Measurements from ENCODE around the gene RPP25L.

RPP25L gene

GRCh38 chr9:34637356-34638137 is 25.6 kb upstream of the RPP25L start, which contains the start of gene SIGMAR1:
Gene SIGMAR1, minus strand, starts transcription at chr9:34637787. Its CDS starts 90 bp downstream, at chr9:34637697.
- peak; percentile 83 for DNase-seq (ENCODE audit: low read depth)

GRCh38 chr9:34636791-34637355 is 25.0 kb upstream of the RPP25L start:
- no peak for DNase-seq (ENCODE audit: low read depth)

GRCh38 chr9:34635556-34635955 is 23.7 kb upstream of the RPP25L start:
- no peak for DNase-seq (ENCODE audit: low read depth)

- DNase-seq (ENCODE audit: low read depth): no peak
These were observed 22.8 kb upstream of the RPP25L start for GRCh38 chr9:34634551-34635248.

GRCh38 chr9:34633851-34634550 is 22.1 kb upstream of the RPP25L start:
- no peak for DNase-seq (ENCODE audit: low read depth)

- no peak for DNase-seq (ENCODE audit: low read depth)
These were observed 21.3 kb upstream of the RPP25L start for GRCh38 chr9:34633166-34633565.

- no peak for DNase-seq (ENCODE audit: low read depth)
These were observed 18.7 kb upstream of the RPP25L start for GRCh38 chr9:34630402-34631154.

- DNase-seq (ENCODE audit: low read depth): no peak
These were observed 17.6 kb upstream of the RPP25L start for GRCh38 chr9:34629491-34629808.

GRCh38 chr9:34628656-34629490 is 17.0 kb upstream of the RPP25L start, which contains the start of gene ARID3C:
Gene ARID3C, minus strand, starts transcription at chr9:34629066. Its CDS starts 1,052 bp downstream, at chr9:34628014.
- DNase-seq (ENCODE audit: low read depth): no peak

- DNase-seq (ENCODE audit: low read depth): no peak
These were observed 16.1 kb upstream of the RPP25L start for GRCh38 chr9:34627716-34628655.

- no peak for DNase-seq (ENCODE audit: low read depth)
These were observed 13.2 kb upstream of the RPP25L start for GRCh38 chr9:34625186-34625486.

GRCh38 chr9:34624475-34625185 is 12.7 kb upstream of the RPP25L start:
- DNase-seq (ENCODE audit: low read depth): no peak

GRCh38 chr9:34623374-34624235 is 11.7 kb upstream of the RPP25L start:
- no peak for DNase-seq (ENCODE audit: low read depth)

GRCh38 chr9:34620061-34620994 is 8.4 kb upstream of the RPP25L start, which contains the start of gene DCTN3:
Gene DCTN3, minus strand, starts transcription at chr9:34620495. Its CDS starts 31 bp downstream, at chr9:34620464.
- peak; percentile 88 for DNase-seq (ENCODE audit: low read depth)

- DNase-seq (ENCODE audit: low read depth): no peak
These were observed 3.2 kb upstream of the RPP25L start for GRCh38 chr9:34615132-34615531.

- peak; percentile 77 for DNase-seq (ENCODE audit: low read depth)
These were observed 992 bp upstream of the RPP25L start for GRCh38 chr9:34612788-34613390.

Measured in HS-27A (cell line).